GM12891 (cell line): Measurements from ENCODE around the gene CYB5R4.

Source experiments
- PAX5 ChIP-seq: IDR thresholded peaks from 2 replicates; pipeline ENCODE4 v1.6.1; 2011; ENCODE audit warnings: low read length, moderate library complexity, mild to moderate bottlenecking; ENCODE audit not compliant: insufficient read depth, severe bottlenecking
- POLR2A ChIP-seq: IDR thresholded peaks from 2 replicates; pipeline ENCODE4 v1.6.1; 2011; ENCODE audit warnings: low read depth, low read length, control low read depth
- POLR2AphosphoS5 ChIP-seq: IDR thresholded peaks from 2 replicates; pipeline ENCODE4 v1.6.1; 2011; ENCODE audit warnings: low read depth, low read length, control low read depth
- POU2F2 ChIP-seq: IDR thresholded peaks from 2 replicates; pipeline ENCODE4 v1.6.1; 2011; ENCODE audit warnings: low read depth, mild to moderate bottlenecking, control low read depth, low read length, moderate library complexity
- SPI1 ChIP-seq: IDR thresholded peaks from 2 replicates; pipeline ENCODE4 v1.6.1; 2011; ENCODE audit warnings: low read depth, low read length, control low read depth
- TAF1 ChIP-seq: IDR thresholded peaks from 2 replicates; pipeline ENCODE4 v1.6.1; 2011; ENCODE audit warnings: low read depth, low read length, control low read depth

DNA sequence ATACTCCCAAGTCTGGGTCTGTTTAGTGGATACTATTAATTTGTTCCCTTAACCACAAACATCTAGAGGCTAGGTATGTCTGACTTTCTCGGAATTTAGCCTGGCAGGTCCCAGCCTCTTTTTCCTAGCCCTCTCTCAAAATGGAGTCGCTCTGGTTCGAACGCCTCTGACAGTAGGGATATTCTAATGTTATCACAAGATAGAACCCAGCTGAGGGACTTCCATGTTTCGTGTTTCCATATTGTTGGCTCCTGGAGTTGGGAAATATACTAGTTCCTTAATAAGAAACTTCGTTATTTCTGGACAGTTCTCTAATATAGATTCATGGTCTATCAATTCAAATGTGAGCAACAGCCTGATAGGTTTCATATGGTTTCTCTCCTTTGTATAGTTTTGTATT is 16.4 kb downstream of the CYB5R4 start:
- TF ChIP-seq POLR2A (no peak), POLR2AphosphoS5 (no peak), TAF1 (no peak), SPI1 (no peak), POU2F2 (no peak), PAX5 (no peak)
